H1 (cell line): Measurements from ENCODE around the gene P4HB. TPM values are rescaled to one million over a fixed set of nuclear protein-coding genes. Genes with fewer than 3 reads are reported as not detected.

Source experiments
- BACH1 ChIP-seq: IDR thresholded peaks from 2 replicates; pipeline ENCODE4 v1.6.1; 2012; ENCODE audit warnings: low read length, improper control_type of control experiment
- BCL11A ChIP-seq, 2 experiments: IDR thresholded peaks; one replicate each; pipeline ENCODE4 v1.6.1; 2011; ENCODE audit warnings: low read depth in 2 of 2, low read length in 2 of 2, mild to moderate bottlenecking in 2 of 2
- BRCA1 ChIP-seq: IDR thresholded peaks from 2 replicates; pipeline ENCODE4 v1.6.1; 2012; ENCODE audit warnings: low read depth, low read length, improper control_type of control experiment
- CHD2 ChIP-seq: IDR thresholded peaks from 2 replicates; pipeline ENCODE4 v1.6.1; 2012; ENCODE audit warnings: low read length, improper control_type of control experiment
- CTBP2 ChIP-seq: IDR thresholded peaks from 2 replicates; pipeline ENCODE4 v1.7.0; 2011; ENCODE audit warnings: borderline replicate concordance, mild to moderate bottlenecking, moderate library complexity, mixed read lengths, low read length; ENCODE audit not compliant: insufficient read depth, insufficient read length
- EGR1 ChIP-seq: IDR thresholded peaks from 2 replicates; pipeline ENCODE4 v1.6.1; 2011; ENCODE audit warnings: low read depth, low read length, borderline replicate concordance
- EZH2 ChIP-seq: fragments of 200-600 bp; sonication (generic); IDR thresholded peaks from 2 replicates; pipeline ENCODE4 v1.7.1; 2012; ENCODE audit warnings: low read depth, mild to moderate bottlenecking, moderate library complexity, low read length, inconsistent platforms; ENCODE audit not compliant: severe bottlenecking
- GTF2F1 ChIP-seq: IDR thresholded peaks from 2 replicates; pipeline ENCODE4 v1.6.1; 2012; ENCODE audit warnings: low read depth, low read length, improper control_type of control experiment, borderline replicate concordance
- HDAC6 ChIP-seq: IDR thresholded peaks from one replicate; pipeline ENCODE4 v1.7.1; 2012; ENCODE audit warnings: low read depth, mild to moderate bottlenecking, inconsistent platforms, low read length, moderate library complexity
- KDM4A ChIP-seq: IDR thresholded peaks from one replicate; pipeline ENCODE4 v1.7.1; 2012; ENCODE audit warnings: low read depth, mild to moderate bottlenecking, moderate library complexity, low read length, inconsistent platforms; ENCODE audit not compliant: severe bottlenecking
- NRF1 ChIP-seq: IDR thresholded peaks from 2 replicates; pipeline ENCODE4 v1.6.1; 2011; ENCODE audit warnings: mild to moderate bottlenecking, low read depth, low read length, improper control_type of control experiment
- POLR2AphosphoS5 ChIP-seq: IDR thresholded peaks from 2 replicates; pipeline ENCODE4 v1.6.1; 2011; ENCODE audit warnings: low read depth, low read length
- SP1 ChIP-seq: IDR thresholded peaks from 2 replicates; pipeline ENCODE4 v1.6.1; 2011; ENCODE audit warnings: low read depth, low read length
- SUZ12 ChIP-seq: fragments of 200-600 bp; sonication (generic); IDR thresholded peaks from 2 replicates; pipeline ENCODE4 v1.6.1; 2012; ENCODE audit warnings: mild to moderate bottlenecking, inconsistent platforms, low read length, moderate library complexity, mixed read lengths
- TAF1 ChIP-seq: IDR thresholded peaks from 2 replicates; pipeline ENCODE4 v1.6.1; 2011; ENCODE audit warnings: mild to moderate bottlenecking, low read depth, low read length
- TEAD4 ChIP-seq: IDR thresholded peaks from 2 replicates; pipeline ENCODE4 v1.6.1; 2012; ENCODE audit warnings: low read depth, low read length, inconsistent platforms, mixed read lengths
- polyA plus RNA-seq, 7 experiments: library from polyadenylated mRNA; depleted of rRNA in 3 of 7; stranded (reverse) in 5 of 7; unstranded in 2 of 7; fragments of >200 nt in 5 of 7; fragments of 200-250 nt in 2 of 7; gene quantifications; 1 replicate in 5 of 7; 2 replicates in 1 of 7; 4 replicates in 1 of 7; pipeline versions ENCODE4 v1.2.1 to v1.2.3, GENCODE V29; 2011 to 2013; ENCODE audit warnings: missing spikeins in 2 of 7, mixed read lengths in 2 of 7
- total RNA-seq: library from RNA; stranded (reverse); fragmentation: NEBNext Ultra II Directional; extraction: Animal tissue kit (Norgen Biotek cat#: 25700); gene quantifications from 2 replicates; pipeline ENCODE4 v1.2.1, GENCODE V29; 2021
- TF ChIP-seq, protein P1 (sequence below), 3 experiments: IDR thresholded peaks; 1 replicate in 2 of 3; 2 replicates in 1 of 3; pipeline versions ENCODE4 v1.5.1 to v1.6.1; 2011; ENCODE audit warnings: low read length in 3 of 3, mild to moderate bottlenecking in 3 of 3, inconsistent platforms in 2 of 3, low read depth in 1 of 3, moderate library complexity in 1 of 3; ENCODE audit not compliant: insufficient read depth in 1 of 3; ENCODE audit errors: control extremely low read depth in 1 of 3
- TF ChIP-seq, protein P2 (sequence below): IDR thresholded peaks from 2 replicates; pipeline ENCODE4 v1.6.1; 2012; ENCODE audit warnings: inconsistent platforms
- TF ChIP-seq, protein P3 (sequence below): IDR thresholded peaks from 2 replicates; pipeline ENCODE4 v1.6.1; 2011; ENCODE audit warnings: low read depth, mild to moderate bottlenecking, low read length; ENCODE audit not compliant: insufficient read depth
- TF ChIP-seq, protein P4 (sequence below): IDR thresholded peaks from 2 replicates; pipeline ENCODE4 v1.6.1; 2011; ENCODE audit warnings: low read length, improper control_type of control experiment

The P4HB gene
- total and polyA plus RNA-seq, 2 of the 8 experiments (the other 6 are each of a cell fraction or from before 2014, with no cell fraction given): 41.4 to 379 TPM

DNA sequence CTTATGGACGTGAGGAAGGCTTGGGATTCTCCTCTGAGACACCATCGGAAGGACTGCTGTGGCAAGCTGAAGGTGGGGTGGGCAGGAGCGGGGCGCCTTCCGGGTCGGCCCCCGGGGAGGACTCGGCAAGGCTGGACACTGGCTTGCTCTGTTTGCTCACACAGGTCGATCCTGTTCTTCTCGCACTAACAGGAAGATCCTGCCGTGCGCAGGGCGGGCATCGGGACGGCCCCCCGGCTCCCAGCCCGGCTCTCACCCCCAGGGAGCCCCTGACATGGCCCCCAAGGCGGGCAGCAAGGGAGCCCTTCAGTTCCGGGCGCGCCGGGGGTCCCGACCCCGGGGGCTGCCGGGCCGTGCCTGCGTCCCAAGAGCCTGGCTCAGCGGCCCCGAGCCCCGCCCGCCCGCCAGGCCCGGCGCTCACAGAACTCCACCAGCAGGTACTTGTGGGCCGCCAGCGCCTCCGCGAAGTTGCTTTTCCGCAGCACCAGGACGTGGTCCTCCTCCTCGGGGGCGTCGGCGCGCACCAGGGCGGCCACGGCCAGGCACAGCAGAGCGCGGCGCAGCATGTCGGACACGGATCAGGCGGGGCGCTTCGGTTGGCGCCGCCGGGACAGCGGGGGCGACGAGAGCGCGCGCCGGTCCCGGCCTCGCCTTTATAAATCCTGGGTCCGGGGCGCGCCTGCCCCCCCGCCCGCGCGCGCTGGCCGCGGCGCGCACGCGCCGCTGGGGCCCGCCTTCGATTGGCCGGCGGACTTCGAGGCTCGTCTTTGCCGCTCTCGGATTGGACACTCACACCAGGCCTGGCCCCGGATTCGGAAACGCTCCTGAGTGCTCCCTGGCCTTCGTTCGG is at the start of gene P4HB (continued):
- TF ChIP-seq, protein P1, sequence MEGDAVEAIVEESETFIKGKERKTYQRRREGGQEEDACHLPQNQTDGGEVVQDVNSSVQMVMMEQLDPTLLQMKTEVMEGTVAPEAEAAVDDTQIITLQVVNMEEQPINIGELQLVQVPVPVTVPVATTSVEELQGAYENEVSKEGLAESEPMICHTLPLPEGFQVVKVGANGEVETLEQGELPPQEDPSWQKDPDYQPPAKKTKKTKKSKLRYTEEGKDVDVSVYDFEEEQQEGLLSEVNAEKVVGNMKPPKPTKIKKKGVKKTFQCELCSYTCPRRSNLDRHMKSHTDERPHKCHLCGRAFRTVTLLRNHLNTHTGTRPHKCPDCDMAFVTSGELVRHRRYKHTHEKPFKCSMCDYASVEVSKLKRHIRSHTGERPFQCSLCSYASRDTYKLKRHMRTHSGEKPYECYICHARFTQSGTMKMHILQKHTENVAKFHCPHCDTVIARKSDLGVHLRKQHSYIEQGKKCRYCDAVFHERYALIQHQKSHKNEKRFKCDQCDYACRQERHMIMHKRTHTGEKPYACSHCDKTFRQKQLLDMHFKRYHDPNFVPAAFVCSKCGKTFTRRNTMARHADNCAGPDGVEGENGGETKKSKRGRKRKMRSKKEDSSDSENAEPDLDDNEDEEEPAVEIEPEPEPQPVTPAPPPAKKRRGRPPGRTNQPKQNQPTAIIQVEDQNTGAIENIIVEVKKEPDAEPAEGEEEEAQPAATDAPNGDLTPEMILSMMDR (IDR thresholded peaks at IDR 0.05; ENCODE audit: control extremely low read depth in 1 of 3, insufficient read depth in 1 of 3, low read depth in 1 of 3, low read length in 3 of 3): no peak
- TF ChIP-seq KDM4A: peak; percentile 80
- peak; percentile 62; the same call in 1 of the 2 replicates for TF ChIP-seq EGR1
- no peak for TF ChIP-seq GTF2F1
- TF ChIP-seq BCL11A (IDR thresholded peaks at IDR 0.05; ENCODE audit: low read depth in 2 of 2, low read length in 2 of 2): no peak
- no peak for TF ChIP-seq TEAD4
- TF ChIP-seq, protein P2, sequence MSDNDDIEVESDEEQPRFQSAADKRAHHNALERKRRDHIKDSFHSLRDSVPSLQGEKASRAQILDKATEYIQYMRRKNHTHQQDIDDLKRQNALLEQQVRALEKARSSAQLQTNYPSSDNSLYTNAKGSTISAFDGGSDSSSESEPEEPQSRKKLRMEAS: no peak
- no peak for TF ChIP-seq BACH1
- no peak for TF ChIP-seq EZH2
- peak; percentile 72 for TF ChIP-seq POLR2AphosphoS5
- no peak for TF ChIP-seq HDAC6
- TF ChIP-seq, protein P3, sequence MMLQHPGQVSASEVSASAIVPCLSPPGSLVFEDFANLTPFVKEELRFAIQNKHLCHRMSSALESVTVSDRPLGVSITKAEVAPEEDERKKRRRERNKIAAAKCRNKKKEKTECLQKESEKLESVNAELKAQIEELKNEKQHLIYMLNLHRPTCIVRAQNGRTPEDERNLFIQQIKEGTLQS: no peak
- TF ChIP-seq NRF1: peak; percentile 35
- TF ChIP-seq SUZ12: no peak
- no peak for TF ChIP-seq CTBP2
- no peak for TF ChIP-seq BRCA1
- TF ChIP-seq CHD2: no peak
- TF ChIP-seq SP1: no peak
- peak; percentile 68 for TF ChIP-seq TAF1
- TF ChIP-seq, protein P4, sequence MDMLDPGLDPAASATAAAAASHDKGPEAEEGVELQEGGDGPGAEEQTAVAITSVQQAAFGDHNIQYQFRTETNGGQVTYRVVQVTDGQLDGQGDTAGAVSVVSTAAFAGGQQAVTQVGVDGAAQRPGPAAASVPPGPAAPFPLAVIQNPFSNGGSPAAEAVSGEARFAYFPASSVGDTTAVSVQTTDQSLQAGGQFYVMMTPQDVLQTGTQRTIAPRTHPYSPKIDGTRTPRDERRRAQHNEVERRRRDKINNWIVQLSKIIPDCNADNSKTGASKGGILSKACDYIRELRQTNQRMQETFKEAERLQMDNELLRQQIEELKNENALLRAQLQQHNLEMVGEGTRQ: no peak
